Memory B cell (primary cell): Measurements from ENCODE around the gene FLRT2.

Experiments
- ATAC-seq: fragments of 150-1000 bp; cut with Tn5 transposase; 2 replicates; pipeline ENCODE4 v1.10.0; 2021; ENCODE audit warnings: low read depth, mild to moderate bottlenecking, moderate library complexity
- DNase-seq, 2 donors: peaks; one replicate each; pipeline ENCODE4 v3.0.0; 2022; ENCODE audit warnings: low spot score in 2 of 2
- H3K27ac Mint-ChIP-seq: one replicate; pipeline ENCODE4 v1.8.0; 2022; ENCODE audit warnings: mild to moderate bottlenecking, moderate library complexity, mixed read lengths
- H3K27me3 Mint-ChIP-seq: one replicate; pipeline ENCODE4 v1.8.0; 2022; ENCODE audit warnings: mixed read lengths
- H3K36me3 Mint-ChIP-seq: one replicate; pipeline ENCODE4 v1.8.0; 2022; ENCODE audit warnings: mild to moderate bottlenecking, mixed read lengths
- H3K4me1 Mint-ChIP-seq: one replicate; pipeline ENCODE4 v1.8.0; 2022; ENCODE audit warnings: mixed read lengths
- H3K4me3 Mint-ChIP-seq: one replicate; pipeline ENCODE4 v1.8.0; 2022; ENCODE audit warnings: mild to moderate bottlenecking, moderate library complexity, mixed read lengths
- H3K9me3 Mint-ChIP-seq: one replicate; pipeline ENCODE4 v1.8.0; 2022; ENCODE audit warnings: mixed read lengths

Gene FLRT2

GRCh38 chr14:85534458-85535293 is 4.7 kb downstream of the FLRT2 start:
- Mint-ChIP-seq H3K27me3 (peaks cover 15% of the 10 kb centered on the region), H3K27ac (no peak overlapping the region), H3K4me3 (no peak overlapping the region), H3K4me1 (no peaks in the 10 kb centered on the region), H3K9me3 (peaks cover 5% of the 10 kb centered on the region), H3K36me3 (no peaks in the 10 kb centered on the region)
- no peak for DNase-seq
- no peak for ATAC-seq

DNA sequence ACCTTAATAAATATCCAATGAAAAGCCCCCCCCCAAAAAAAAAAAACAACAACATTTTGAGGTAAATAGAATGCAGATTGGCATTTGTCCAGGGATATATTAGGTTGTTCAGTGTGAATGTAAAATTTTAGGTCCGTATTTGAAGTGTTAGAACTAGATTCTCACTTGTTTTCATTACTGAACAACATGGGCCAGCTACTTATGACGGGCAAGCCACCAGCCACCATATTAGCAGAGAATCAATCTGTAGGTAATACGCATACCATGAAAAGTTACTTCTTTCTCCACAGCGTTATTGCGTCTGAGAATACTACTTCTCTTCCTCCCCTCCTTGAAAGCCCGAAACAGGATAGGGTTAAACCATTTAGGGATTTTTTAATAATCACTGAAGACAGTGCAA is 5.4 kb downstream of the FLRT2 start:
- H3K4me1 Mint-ChIP-seq = no peaks in the 10 kb centered on the region
- no peaks in the 10 kb centered on the region for H3K36me3 Mint-ChIP-seq
- no peak overlapping the region for H3K4me3 Mint-ChIP-seq
- H3K9me3 Mint-ChIP-seq = peaks cover 5% of the 10 kb centered on the region
- no peak overlapping the region for H3K27ac Mint-ChIP-seq
- DNase-seq (no peak), ATAC-seq (no peak)
- peaks cover 15% of the 10 kb centered on the region for H3K27me3 Mint-ChIP-seq

GRCh38 chr14:85535991-85536832 is 6.3 kb downstream of the FLRT2 start:
- Mint-ChIP-seq H3K36me3 (no peaks in the 10 kb centered on the region), H3K9me3 (peaks cover 5% of the 10 kb centered on the region), H3K27me3 (peaks cover 15% of the 10 kb centered on the region), H3K4me1 (no peaks in the 10 kb centered on the region), H3K27ac (no peak overlapping the region), H3K4me3 (no peak overlapping the region)
- no peak for DNase-seq
- ATAC-seq = no peak

DNA sequence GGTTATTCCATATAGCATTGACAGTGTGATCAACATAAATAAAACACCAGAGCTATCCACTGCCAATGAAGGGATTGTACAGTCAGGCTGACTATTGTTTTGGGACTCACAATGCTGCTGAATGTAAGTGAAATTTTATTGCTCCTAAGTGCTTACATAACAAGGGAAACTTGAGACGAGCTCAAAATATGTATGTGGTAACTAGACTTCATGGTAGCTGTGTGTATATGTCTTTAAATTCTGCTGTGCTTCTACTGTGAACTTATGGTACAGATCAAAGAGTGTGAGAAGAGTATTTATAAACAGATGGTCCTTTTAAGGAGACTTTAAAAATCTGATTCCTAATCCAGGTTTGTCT is 6.9 kb downstream of the FLRT2 start:
- H3K36me3 Mint-ChIP-seq = no peaks in the 10 kb centered on the region
- H3K9me3 Mint-ChIP-seq = peaks cover 5% of the 10 kb centered on the region
- no peak overlapping the region for H3K27ac Mint-ChIP-seq
- no peak overlapping the region for H3K4me3 Mint-ChIP-seq
- DNase-seq (no peak), ATAC-seq (no peak)
- H3K4me1 Mint-ChIP-seq = no peaks in the 10 kb centered on the region
- peaks cover 11% of the 10 kb centered on the region for H3K27me3 Mint-ChIP-seq

- H3K36me3 Mint-ChIP-seq = no peaks in the 10 kb centered on the region
Measured at GRCh38 chr14:85537526-85537925, 7.6 kb downstream of the FLRT2 start.

GRCh38 chr14:85538636-85539035 is 8.7 kb downstream of the FLRT2 start:
- ATAC-seq (no peak), DNase-seq (no peak)
- Mint-ChIP-seq H3K36me3 (no peaks in the 10 kb centered on the region), H3K4me1 (no peaks in the 10 kb centered on the region), H3K4me3 (no peak overlapping the region), H3K9me3 (peaks cover 5% of the 10 kb centered on the region), H3K27me3 (peaks cover 4% of the 10 kb centered on the region), H3K27ac (no peak overlapping the region)

More at GRCh38 chr14:85537526-85537925, 7.6 kb downstream of the FLRT2 start:
- peaks cover 7% of the 10 kb centered on the region for H3K27me3 Mint-ChIP-seq
- no peaks in the 10 kb centered on the region for H3K4me1 Mint-ChIP-seq
- no peak overlapping the region for H3K4me3 Mint-ChIP-seq
- H3K9me3 Mint-ChIP-seq = peaks cover 5% of the 10 kb centered on the region
- no peak overlapping the region for H3K27ac Mint-ChIP-seq
- DNase-seq (no peak), ATAC-seq (no peak)

DNA sequence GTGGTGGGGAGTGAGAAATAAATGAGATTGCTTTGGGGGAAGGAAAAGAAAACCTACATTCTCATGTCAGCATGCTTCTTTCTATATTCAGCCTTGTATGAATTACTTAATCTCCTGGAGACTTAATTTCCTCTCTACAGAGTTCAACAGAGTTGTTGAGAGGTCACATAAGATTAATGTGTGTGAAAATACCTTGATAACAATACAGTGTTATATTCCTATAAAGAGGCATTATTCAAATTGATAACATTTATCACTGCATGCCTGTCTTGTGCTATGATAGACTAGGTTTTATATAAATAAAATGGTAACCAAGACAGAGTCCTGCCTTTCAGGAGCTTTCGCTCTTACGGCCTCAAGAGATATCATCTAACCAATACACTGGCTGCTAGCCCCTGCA is 9.6 kb downstream of the FLRT2 start:
- no peak overlapping the region for H3K27ac Mint-ChIP-seq
- ATAC-seq (no peak), DNase-seq (no peak)
- H3K27me3 Mint-ChIP-seq = peaks cover 1% of the 10 kb centered on the region
- H3K4me1 Mint-ChIP-seq = no peaks in the 10 kb centered on the region
- peaks cover 2% of the 10 kb centered on the region for H3K9me3 Mint-ChIP-seq
- no peaks in the 10 kb centered on the region for H3K36me3 Mint-ChIP-seq
- no peak overlapping the region for H3K4me3 Mint-ChIP-seq

DNA sequence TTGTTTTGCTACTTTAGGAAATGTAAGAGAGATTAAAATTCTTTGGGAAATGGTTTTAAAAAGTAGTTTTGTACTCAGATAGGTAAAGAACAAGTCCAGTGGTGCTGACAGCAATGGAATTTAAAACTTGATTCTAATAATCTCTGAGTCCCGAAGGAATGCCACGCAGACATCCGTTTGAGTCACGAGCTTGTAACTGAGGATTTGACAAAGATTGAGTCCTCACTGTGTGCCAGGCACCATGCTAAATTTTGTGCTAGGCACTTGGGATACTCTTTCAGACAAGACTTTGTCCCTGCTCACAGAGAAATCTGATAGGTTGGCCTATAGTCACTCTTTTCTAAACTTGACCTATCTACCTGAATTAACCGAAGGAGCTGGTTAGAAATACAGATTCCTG is 12.7 kb downstream of the FLRT2 start:
- no peak for DNase-seq

DNA sequence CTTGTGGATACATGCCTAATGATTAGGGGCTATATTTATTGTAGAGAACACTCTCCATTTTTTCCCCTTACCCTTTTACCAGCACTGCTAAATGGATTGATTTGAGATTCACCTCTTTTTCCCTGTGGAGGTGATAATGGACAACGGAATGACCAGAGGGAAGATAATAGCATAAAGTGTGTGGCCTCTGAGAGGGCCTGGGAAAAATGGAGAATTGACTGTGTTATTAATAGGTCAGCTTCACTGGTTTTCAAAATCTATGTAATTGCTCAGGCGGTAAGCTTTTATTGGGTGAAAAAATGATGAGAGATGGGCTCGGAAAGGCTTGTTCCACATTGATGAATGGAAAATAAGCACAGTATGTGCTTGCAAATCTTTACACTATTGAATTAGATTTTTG is 15.8 kb downstream of the FLRT2 start:
- Mint-ChIP-seq H3K9me3 (peaks cover 1% of the 10 kb centered on the region), H3K4me3 (no peak overlapping the region), H3K27ac (no peak overlapping the region), H3K27me3 (no peaks in the 10 kb centered on the region), H3K36me3 (no peaks in the 10 kb centered on the region), H3K4me1 (no peaks in the 10 kb centered on the region)
- no peak for DNase-seq
- no peak for ATAC-seq

More for the DNA sequence above, 12.7 kb downstream of the FLRT2 start:
- H3K4me1 Mint-ChIP-seq = no peaks in the 10 kb centered on the region
- peaks cover 1% of the 10 kb centered on the region for H3K9me3 Mint-ChIP-seq
- H3K27me3 Mint-ChIP-seq = no peaks in the 10 kb centered on the region
- no peak overlapping the region for H3K27ac Mint-ChIP-seq
- ATAC-seq = no peak
- no peaks in the 10 kb centered on the region for H3K36me3 Mint-ChIP-seq
- no peak overlapping the region for H3K4me3 Mint-ChIP-seq

GRCh38 chr14:85546390-85546789 is 16.4 kb downstream of the FLRT2 start:
- H3K4me1 Mint-ChIP-seq = no peaks in the 10 kb centered on the region

DNA sequence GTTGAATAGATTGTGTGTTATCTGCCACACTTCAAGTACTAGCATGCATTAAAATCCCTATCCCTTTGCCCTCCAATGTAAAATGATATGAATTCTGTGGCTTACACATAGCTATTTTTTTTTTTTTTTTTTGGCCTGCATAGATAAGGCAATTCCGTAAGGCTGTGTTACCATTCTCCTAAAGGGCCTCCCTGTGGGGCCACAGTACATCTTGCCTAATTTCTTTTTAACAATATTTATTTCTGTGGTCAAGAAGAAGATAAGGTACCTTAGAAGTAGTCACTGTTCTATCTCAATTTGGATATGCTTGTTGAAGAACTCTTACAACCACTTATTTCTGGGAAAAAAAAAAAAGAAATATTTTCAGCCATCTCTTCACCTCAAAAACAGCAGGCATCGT is 19.8 kb downstream of the FLRT2 start:
- ATAC-seq = no peak
- Mint-ChIP-seq H3K36me3 (no peaks in the 10 kb centered on the region), H3K27me3 (no peaks in the 10 kb centered on the region), H3K9me3 (peaks cover 3% of the 10 kb centered on the region), H3K4me1 (no peaks in the 10 kb centered on the region), H3K27ac (no peak overlapping the region), H3K4me3 (no peak overlapping the region)
- no peak for DNase-seq

More at GRCh38 chr14:85546390-85546789, 16.4 kb downstream of the FLRT2 start:
- DNase-seq = no peak
- H3K36me3 Mint-ChIP-seq = no peaks in the 10 kb centered on the region
- no peak overlapping the region for H3K4me3 Mint-ChIP-seq
- ATAC-seq = no peak
- peaks cover 1% of the 10 kb centered on the region for H3K9me3 Mint-ChIP-seq
- H3K27ac Mint-ChIP-seq = no peak overlapping the region
- no peaks in the 10 kb centered on the region for H3K27me3 Mint-ChIP-seq

DNA sequence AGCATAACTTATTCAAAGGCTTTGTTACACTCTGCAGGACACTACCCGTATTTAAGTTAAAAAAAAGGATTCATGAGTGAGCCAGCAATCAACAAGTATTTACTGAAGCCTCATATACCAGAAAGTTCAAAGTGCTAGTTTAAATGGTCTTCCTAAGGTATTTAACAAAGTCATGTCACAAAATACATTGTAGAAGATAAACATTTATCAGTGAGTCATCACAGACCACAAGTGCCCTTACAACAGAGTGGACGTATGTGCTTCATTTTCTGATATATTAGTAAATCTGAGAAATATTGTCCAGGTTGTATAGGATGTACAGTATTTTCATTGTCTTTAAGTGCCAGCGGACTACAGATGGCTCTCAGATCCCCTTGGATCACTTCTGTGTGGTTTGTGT is 24.2 kb downstream of the FLRT2 start:
- Mint-ChIP-seq H3K4me1 (no peaks in the 10 kb centered on the region), H3K36me3 (no peaks in the 10 kb centered on the region), H3K27me3 (no peaks in the 10 kb centered on the region), H3K9me3 (peaks cover 4% of the 10 kb centered on the region), H3K4me3 (no peak overlapping the region), H3K27ac (no peak overlapping the region)
- DNase-seq = no peak
- no peak for ATAC-seq

DNA sequence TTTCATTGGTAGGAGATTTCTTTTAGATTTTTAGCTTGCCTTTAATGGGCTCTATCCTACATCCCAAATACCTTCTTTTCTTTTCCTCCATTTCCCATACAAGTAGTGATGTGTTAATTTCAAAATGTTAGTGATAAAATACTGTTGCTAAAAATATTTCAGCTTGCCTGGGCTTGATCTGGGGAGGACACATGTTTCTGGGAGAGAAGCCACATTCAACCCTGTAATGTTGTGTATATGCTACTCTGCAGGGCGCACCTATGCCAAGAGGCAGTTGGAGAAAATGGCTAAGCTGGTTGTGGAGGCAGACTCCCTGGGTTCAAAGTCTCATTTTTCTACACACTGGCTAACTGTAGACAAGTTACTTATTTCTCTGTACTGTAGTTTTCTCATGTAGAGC is 26.3 kb downstream of the FLRT2 start:
- Mint-ChIP-seq H3K36me3 (no peaks in the 10 kb centered on the region), H3K4me3 (no peak overlapping the region), H3K9me3 (peaks cover 6% of the 10 kb centered on the region), H3K27me3 (no peaks in the 10 kb centered on the region), H3K4me1 (no peaks in the 10 kb centered on the region), H3K27ac (no peak overlapping the region)
- DNase-seq = no peak
- ATAC-seq = no peak

- no peak for DNase-seq
- ATAC-seq = no peak
- Mint-ChIP-seq H3K27me3 (no peaks in the 10 kb centered on the region), H3K9me3 (peaks cover 5% of the 10 kb centered on the region), H3K27ac (no peak overlapping the region), H3K4me1 (no peaks in the 10 kb centered on the region), H3K4me3 (no peak overlapping the region), H3K36me3 (no peaks in the 10 kb centered on the region)
Measured at GRCh38 chr14:85558505-85558904, 28.6 kb downstream of the FLRT2 start.
